IMR-90 (cell line): Measurements from ENCODE around the gene FYCO1. TPM values are rescaled to one million over a fixed set of nuclear protein-coding genes. Genes with fewer than 3 reads are reported as not detected.

Experiments
- ATAC-seq: fragments of 200-7000 bp; cut with Tn5 transposase; 2 replicates; pipeline ENCODE4 v1.9.1; 2020; ENCODE audit warnings: low read depth, mild to moderate bottlenecking, moderate library complexity
- BruUV-seq: library from RNA; stranded (reverse); fragments of 400-500 nt; replicated peaks from 2 replicates; lab custom pipeline; 2021; lab: Mats Ljungman, UMichigan
- CTCF ChIA-PET: fragments of 300-600 bp; formaldehyde crosslinking; extraction: SDS; loops from one replicate; lab custom pipeline; 2021; ENCODE audit warnings: antibody characterized with exemption; lab: Yijun Ruan, JAX
- POLR2A ChIA-PET: fragments of 300-600 bp; sonication (Branson Sonifier 250); formaldehyde crosslinking; loops from one replicate; lab custom pipeline; 2022; ENCODE audit warnings: antibody characterized with exemption; ENCODE audit not compliant: unreplicated experiment; lab: Charles Lee
- DNase-seq: peaks from one replicate; pipeline ENCODE4 v3.0.0; 2013
- H2AFZ ChIP-seq: replicated peaks from 2 replicates; pipeline ENCODE3; 2013; ENCODE audit warnings: low read length, mild to moderate bottlenecking; ENCODE audit not compliant: poor library complexity
- H2AK5ac ChIP-seq: 2 replicates; pipeline ENCODE4 v1.6.1; 2013; ENCODE audit warnings: low read depth, low read length, inconsistent platforms
- H2AK9ac ChIP-seq: replicated peaks from 2 replicates; pipeline ENCODE3; 2013; ENCODE audit warnings: mild to moderate bottlenecking, low read depth, low read length, moderate library complexity; ENCODE audit not compliant: poor library complexity
- H2BK120ac ChIP-seq: 2 replicates; pipeline ENCODE4 v1.6.1; 2013; ENCODE audit warnings: low read depth, low read length, inconsistent platforms
- H2BK15ac ChIP-seq: 3 replicates; pipeline ENCODE4 v1.6.1; 2013; ENCODE audit warnings: low read depth, low read length, inconsistent platforms
- H2BK20ac ChIP-seq: 2 replicates; pipeline ENCODE4 v1.6.1; 2013; ENCODE audit warnings: low read depth, mild to moderate bottlenecking, inconsistent platforms, low read length, moderate library complexity
- H2BK5ac ChIP-seq: 2 replicates; pipeline ENCODE4 v1.6.1; 2013; ENCODE audit warnings: mild to moderate bottlenecking, low read depth, low read length, inconsistent platforms; ENCODE audit not compliant: poor library complexity, severe bottlenecking
- H3K14ac ChIP-seq: replicated peaks from 2 replicates; pipeline ENCODE4 v1.6.1; 2013; ENCODE audit warnings: low read depth, low read length, inconsistent platforms
- H3K18ac ChIP-seq: 2 replicates; pipeline ENCODE4 v1.6.1; 2013; ENCODE audit warnings: low read depth, low read length, control low read depth
- H3K23ac ChIP-seq: 2 replicates; pipeline ENCODE4 v1.6.1; 2013; ENCODE audit warnings: low read depth, low read length, inconsistent platforms
- H3K27ac ChIP-seq: 2 replicates; pipeline ENCODE4 v1.5.1; 2013; ENCODE audit warnings: mild to moderate bottlenecking, control low read depth, low read length; ENCODE audit not compliant: insufficient read depth
- H3K27me3 ChIP-seq: 2 replicates; pipeline ENCODE4 v1.6.1; 2013; ENCODE audit warnings: low read length; ENCODE audit not compliant: control insufficient read depth, insufficient read depth
- H3K36me3 ChIP-seq: 2 replicates; pipeline ENCODE4 v1.6.1; 2013; ENCODE audit warnings: low read length, mixed read lengths; ENCODE audit not compliant: control insufficient read depth, insufficient read depth
- H3K4ac ChIP-seq: 2 replicates; pipeline ENCODE4 v1.6.1; 2013; ENCODE audit warnings: low read depth, low read length, inconsistent platforms
- H3K4me1 ChIP-seq: 2 replicates; pipeline ENCODE4 v1.6.1; 2013; ENCODE audit warnings: low read length, mixed read lengths; ENCODE audit not compliant: control insufficient read depth, insufficient read depth
- H3K4me2 ChIP-seq: 2 replicates; pipeline ENCODE4 v1.6.1; 2013; ENCODE audit warnings: low read depth, mild to moderate bottlenecking, control low read depth, low read length, moderate library complexity
- H3K4me3 ChIP-seq: 2 replicates; pipeline ENCODE4 v1.5.1; 2013; ENCODE audit warnings: low read depth, mild to moderate bottlenecking, control low read depth, low read length, moderate library complexity; ENCODE audit not compliant: insufficient read depth
- H3K56ac ChIP-seq: 2 replicates; pipeline ENCODE4 v1.6.1; 2013; ENCODE audit warnings: low read length, inconsistent platforms; ENCODE audit not compliant: insufficient read depth; ENCODE audit errors: extremely low read depth
- H3K79me1 ChIP-seq, 2 experiments: 2 replicates each; pipeline ENCODE4 v1.6.1; 2013; ENCODE audit warnings: low read length in 2 of 2, inconsistent platforms in 1 of 2, low read depth in 1 of 2
- H3K9ac ChIP-seq: 2 replicates; pipeline ENCODE4 v1.6.1; 2013; ENCODE audit warnings: low read depth, low read length, control low read depth
- H3K9me1 ChIP-seq: 2 replicates; pipeline ENCODE4 v1.6.1; 2013; ENCODE audit warnings: low read length, inconsistent platforms; ENCODE audit not compliant: insufficient read depth
- H3K9me3 ChIP-seq: 2 replicates; pipeline ENCODE4 v1.6.1; 2013; ENCODE audit warnings: low read length; ENCODE audit not compliant: control insufficient read depth, insufficient read depth
- H4K20me1 ChIP-seq: 2 replicates; pipeline ENCODE4 v1.6.1; 2013; ENCODE audit warnings: low read length, inconsistent platforms; ENCODE audit not compliant: insufficient read depth
- H4K5ac ChIP-seq: 2 replicates; pipeline ENCODE4 v1.6.1; 2013; ENCODE audit warnings: mild to moderate bottlenecking, low read depth, low read length, control low read depth
- H4K8ac ChIP-seq, 2 experiments: 2 replicates each; pipeline ENCODE4 v1.6.1; 2013; ENCODE audit warnings: low read depth in 2 of 2, low read length in 2 of 2, control low read depth in 1 of 2, inconsistent platforms in 1 of 2
- H4K91ac ChIP-seq: 2 replicates; pipeline ENCODE4 v1.6.1; 2013; ENCODE audit warnings: low read depth, low read length, inconsistent platforms; ENCODE audit not compliant: insufficient read depth
- BHLHE40 ChIP-seq: fragments of 150-350 bp; IDR thresholded peaks from 2 replicates; pipeline ENCODE4 v1.6.1; 2016; ENCODE audit warnings: mild to moderate bottlenecking, low read depth, low read length
- CEBPB ChIP-seq: IDR thresholded peaks from 2 replicates; pipeline ENCODE4 v1.6.1; 2012; ENCODE audit warnings: low read depth, low read length, improper control_type of control experiment
- CHD1 ChIP-seq: IDR thresholded peaks from 2 replicates; pipeline ENCODE4 v1.6.1; 2012; ENCODE audit warnings: low read depth, low read length, improper control_type of control experiment
- FOS ChIP-seq: fragments of 150-350 bp; IDR thresholded peaks from 2 replicates; pipeline ENCODE4 v1.6.1; 2016; ENCODE audit warnings: low read depth, low read length
- MAFK ChIP-seq: IDR thresholded peaks from 2 replicates; pipeline ENCODE4 v1.6.1; 2012; ENCODE audit warnings: low read depth, low read length, improper control_type of control experiment
- NFE2L2 ChIP-seq: fragments of 150-350 bp; IDR thresholded peaks from 2 replicates; pipeline ENCODE4 v1.6.1; 2016; ENCODE audit warnings: low read depth, mild to moderate bottlenecking, low read length
- POLR2A ChIP-seq: IDR thresholded peaks from 2 replicates; pipeline ENCODE4 v1.6.1; 2012; ENCODE audit warnings: mild to moderate bottlenecking, low read depth, low read length
- RAD21 ChIP-seq: IDR thresholded peaks from 2 replicates; pipeline ENCODE4 v1.6.1; 2012; ENCODE audit warnings: low read length, improper control_type of control experiment
- RCOR1 ChIP-seq: IDR thresholded peaks from 2 replicates; pipeline ENCODE4 v1.6.1; 2012; ENCODE audit warnings: mild to moderate bottlenecking, low read length, improper control_type of control experiment; ENCODE audit not compliant: insufficient replicate concordance
- RFX5 ChIP-seq: IDR thresholded peaks from 2 replicates; pipeline ENCODE4 v1.8.0; 2012; ENCODE audit warnings: low read depth, mild to moderate bottlenecking, low read length, moderate library complexity
- SMC3 ChIP-seq: fragments of 150-350 bp; IDR thresholded peaks from 2 replicates; pipeline ENCODE4 v1.6.1; 2016; ENCODE audit warnings: low read depth, mild to moderate bottlenecking, antibody characterized with exemption, low read length, moderate library complexity
- WGBS, 2 experiments: methylation state at CpG; one replicate each; pipeline versions ENCODE4 v1.1.5 to v1.1.7; 2013; ENCODE audit warnings: missing lambda C conversion rate in 2 of 2; ENCODE audit not compliant: insufficient read length in 1 of 2; ENCODE audit errors: extremely low coverage in 2 of 2; 5-methylcytosine and 5-hydroxymethylcytosine counted together
- dilution Hi-C: fragments of 300-500 bp; cut with HindIII; formaldehyde crosslinking; loops from one replicate; pipeline ENCODE4 v1.14.3; 2018; ENCODE audit warnings: low sequenced_read_pairs; ENCODE audit not compliant: unreplicated experiment
- in situ Hi-C: fragments of 300-500 bp; cut with MboI; formaldehyde crosslinking; loops from 3 replicates; pipeline ENCODE4 v1.14.3; 2019; ENCODE audit warnings: low sequenced_read_pairs, inconsistent platforms, mixed read lengths
- intact Hi-C: fragments of 100-400 bp; cut with micrococcal nuclease; formaldehyde crosslinking; loops from 2 replicates; pipeline ENCODE4 v1.10.0; 2022
- polyA plus RNA-seq, 3 experiments: library from polyadenylated mRNA; depleted of rRNA; stranded (reverse); fragments of >200 nt; gene quantifications; 2 replicates each; pipeline ENCODE4 v1.2.3, GENCODE V29; 2012; ENCODE audit warnings: low replicate concordance in 1 of 3
- total RNA-seq: library from RNA; depleted of rRNA; stranded (reverse); fragments of >200 nt; gene quantifications from 2 replicates; pipeline ENCODE4 v1.2.3, GENCODE V29; 2012
- TF ChIP-seq, protein P1 (sequence below): conservative IDR thresholded peaks from 2 replicates; pipeline ENCODE4 v1.5.1; 2012; ENCODE audit warnings: mild to moderate bottlenecking, low read depth, low read length, improper control_type of control experiment
- TF ChIP-seq, protein P2 (sequence below): fragments of 150-350 bp; IDR thresholded peaks from 2 replicates; pipeline ENCODE4 v1.6.1; 2017; ENCODE audit warnings: mild to moderate bottlenecking, antibody characterized with exemption, low read length, low read depth
- TF ChIP-seq, protein P3 (sequence below): fragments of 150-350 bp; IDR thresholded peaks from 2 replicates; pipeline ENCODE4 v1.6.1; 2016; ENCODE audit warnings: low read depth, mild to moderate bottlenecking, low read length, moderate library complexity, borderline replicate concordance

Gene FYCO1
- total and polyA plus RNA-seq, 2 of the 4 experiments (the other 2 are of a cell fraction): 13.7 to 20.1 TPM

- Histone ChIP-seq H3K9ac (no peak overlapping the region), H4K5ac (no peak overlapping the region), H2AK9ac (peak overlapping the region; percentile 34), H2BK15ac (no peak overlapping the region), H3K56ac (no peak overlapping the region), H2BK5ac (no peak overlapping the region), H3K4me1 (peaks cover 6% of the 10 kb centered on the region), H3K36me3 (peaks cover 20% of the 10 kb centered on the region), H3K27me3 (no peaks in the 10 kb centered on the region), H3K23ac (no peak overlapping the region), H3K4me3 (no peak overlapping the region), H2BK120ac (no peak overlapping the region), H3K9me3 (no peaks in the 10 kb centered on the region), H2AFZ (no peak overlapping the region), H3K79me1 (no peaks in the 10 kb centered on the region), H2BK20ac (no peak overlapping the region), H4K20me1 (no peaks in the 10 kb centered on the region), H3K27ac (no peak overlapping the region), H2AK5ac (no peak overlapping the region), H3K18ac (no peak overlapping the region), H3K9me1 (no peaks in the 10 kb centered on the region; the same call in 1 of the 2 replicates), H3K4ac (no peak overlapping the region), H3K14ac (no peak overlapping the region), H4K91ac (no peak overlapping the region), H4K8ac (no peak overlapping the region), H3K4me2 (no peak overlapping the region)
- ATAC-seq (no peak), DNase-seq (no peak)
- intact Hi-C loops: no loop called here
- dilution Hi-C loops: no loop called here
- no peak for TF ChIP-seq POLR2A
- no peak for TF ChIP-seq RAD21
- TF ChIP-seq, protein P1, sequence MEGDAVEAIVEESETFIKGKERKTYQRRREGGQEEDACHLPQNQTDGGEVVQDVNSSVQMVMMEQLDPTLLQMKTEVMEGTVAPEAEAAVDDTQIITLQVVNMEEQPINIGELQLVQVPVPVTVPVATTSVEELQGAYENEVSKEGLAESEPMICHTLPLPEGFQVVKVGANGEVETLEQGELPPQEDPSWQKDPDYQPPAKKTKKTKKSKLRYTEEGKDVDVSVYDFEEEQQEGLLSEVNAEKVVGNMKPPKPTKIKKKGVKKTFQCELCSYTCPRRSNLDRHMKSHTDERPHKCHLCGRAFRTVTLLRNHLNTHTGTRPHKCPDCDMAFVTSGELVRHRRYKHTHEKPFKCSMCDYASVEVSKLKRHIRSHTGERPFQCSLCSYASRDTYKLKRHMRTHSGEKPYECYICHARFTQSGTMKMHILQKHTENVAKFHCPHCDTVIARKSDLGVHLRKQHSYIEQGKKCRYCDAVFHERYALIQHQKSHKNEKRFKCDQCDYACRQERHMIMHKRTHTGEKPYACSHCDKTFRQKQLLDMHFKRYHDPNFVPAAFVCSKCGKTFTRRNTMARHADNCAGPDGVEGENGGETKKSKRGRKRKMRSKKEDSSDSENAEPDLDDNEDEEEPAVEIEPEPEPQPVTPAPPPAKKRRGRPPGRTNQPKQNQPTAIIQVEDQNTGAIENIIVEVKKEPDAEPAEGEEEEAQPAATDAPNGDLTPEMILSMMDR: no peak
- no peak for TF ChIP-seq FOS
- no peak for TF ChIP-seq RCOR1
- TF ChIP-seq, protein P2, sequence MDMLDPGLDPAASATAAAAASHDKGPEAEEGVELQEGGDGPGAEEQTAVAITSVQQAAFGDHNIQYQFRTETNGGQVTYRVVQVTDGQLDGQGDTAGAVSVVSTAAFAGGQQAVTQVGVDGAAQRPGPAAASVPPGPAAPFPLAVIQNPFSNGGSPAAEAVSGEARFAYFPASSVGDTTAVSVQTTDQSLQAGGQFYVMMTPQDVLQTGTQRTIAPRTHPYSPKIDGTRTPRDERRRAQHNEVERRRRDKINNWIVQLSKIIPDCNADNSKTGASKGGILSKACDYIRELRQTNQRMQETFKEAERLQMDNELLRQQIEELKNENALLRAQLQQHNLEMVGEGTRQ: no peak
- TF ChIP-seq NFE2L2: no peak
- no peak for TF ChIP-seq CHD1
- TF ChIP-seq, protein P3, sequence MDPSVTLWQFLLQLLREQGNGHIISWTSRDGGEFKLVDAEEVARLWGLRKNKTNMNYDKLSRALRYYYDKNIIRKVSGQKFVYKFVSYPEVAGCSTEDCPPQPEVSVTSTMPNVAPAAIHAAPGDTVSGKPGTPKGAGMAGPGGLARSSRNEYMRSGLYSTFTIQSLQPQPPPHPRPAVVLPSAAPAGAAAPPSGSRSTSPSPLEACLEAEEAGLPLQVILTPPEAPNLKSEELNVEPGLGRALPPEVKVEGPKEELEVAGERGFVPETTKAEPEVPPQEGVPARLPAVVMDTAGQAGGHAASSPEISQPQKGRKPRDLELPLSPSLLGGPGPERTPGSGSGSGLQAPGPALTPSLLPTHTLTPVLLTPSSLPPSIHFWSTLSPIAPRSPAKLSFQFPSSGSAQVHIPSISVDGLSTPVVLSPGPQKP: no peak
- no peak for TF ChIP-seq BHLHE40
- no peak for TF ChIP-seq CEBPB
- no peak for TF ChIP-seq SMC3
- no peak for TF ChIP-seq MAFK
- TF ChIP-seq RFX5: no peak
- no TSS peak for BruUV-seq
- 100% methylated on average over 1 of the region's 6 CpGs; no CpG with 5 or more reads in 1 of the 2 experiments for WGBS, 2 experiments
- CTCF ChIA-PET: no interaction called here
- POLR2A ChIA-PET: no interaction called here
- in situ Hi-C loops: no loop called here
Measured at GRCh38 chr3:45917146-45917898, 78.3 kb downstream of the FYCO1 start.
